Activated B cell treated with CpG ODN at 0.5 μM for 24 hours (primary cell): ENCODE measurements around the gene IPMK. TPM values are rescaled to one million over a fixed set of nuclear protein-coding genes. Genes with fewer than 3 reads are reported as not detected.

ENCODE experiments used
- ATAC-seq: fragments of 200-7000 bp; cut with Tn5 transposase; one replicate; pipeline ENCODE4 v1.10.0; 2021; ENCODE audit warnings: low read depth, mild to moderate bottlenecking, moderate library complexity
- CTCF ChIA-PET: fragments of 350-600 bp; sonication (Branson Sonifier 250); formaldehyde crosslinking; loops from one replicate; lab custom pipeline; 2021; ENCODE audit warnings: antibody characterized with exemption; lab: Charles Lee
- POLR2A ChIA-PET: fragments of 350-600 bp; sonication (Branson Sonifier 250); formaldehyde crosslinking; loops from one replicate; lab custom pipeline; 2021; ENCODE audit warnings: antibody characterized with exemption; lab: Charles Lee
- DNase-seq: peaks from one replicate; pipeline ENCODE4 v3.0.0; 2022
- H3K27ac Mint-ChIP-seq: one replicate; pipeline ENCODE4 v1.8.0; 2020; ENCODE audit warnings: mixed read lengths
- H3K27me3 Mint-ChIP-seq: one replicate; pipeline ENCODE4 v1.8.0; 2021; ENCODE audit warnings: mixed read lengths
- H3K36me3 Mint-ChIP-seq: one replicate; pipeline ENCODE4 v1.8.0; 2021; ENCODE audit warnings: low read depth, mixed read lengths
- H3K4me1 Mint-ChIP-seq: one replicate; pipeline ENCODE4 v1.8.0; 2021; ENCODE audit warnings: mixed read lengths
- H3K4me3 Mint-ChIP-seq: one replicate; pipeline ENCODE4 v1.8.0; 2020; ENCODE audit warnings: mild to moderate bottlenecking, mixed read lengths
- H3K9me3 Mint-ChIP-seq: one replicate; pipeline ENCODE4 v1.8.0; 2020; ENCODE audit warnings: mixed read lengths
- CTCF ChIP-seq: fragments of 200-600 bp; IDR thresholded peaks from one replicate; pipeline ENCODE4 v1.8.0; 2022; ENCODE audit warnings: antibody characterized with exemption, mild to moderate bottlenecking
- intact Hi-C: fragments of 100-400 bp; cut with micrococcal nuclease; formaldehyde crosslinking; loops from one replicate; pipeline ENCODE4 v1.15.1; 2024
- total RNA-seq: library from RNA; stranded (reverse); gene quantifications from 2 replicates; pipeline ENCODE4 v1.2.3, GENCODE V29; 2022

The IPMK gene
- total RNA-seq, 1 donor from 2014 or later, result 7.6 TPM

GRCh38 chr10:58268946-58269781 is 1.5 kb upstream of the IPMK start, which contains the start of gene CISD1:
CISD1 (plus strand) TSS chr10:58269162; CDS start chr10:58269274, 112 bp downstream.
- CTCF ChIA-PET, result interaction anchor here (1.0 to 1.5 kb wide), 4 partner anchors 20 to 91 kb away, joined by 3 to 12 read pairs (median 4); no protein-coding TSS in a partner anchor
- POLR2A ChIA-PET, result interaction anchor here (1.0 to 4.1 kb wide), 6 partner anchors 11 to 1637 kb away, joined by 3 to 43 read pairs (median 5); partner anchors contain the start of genes CCDC6, TFAM and UBE2D1
- TF ChIP-seq CTCF, result no peak
- intact Hi-C loops, result loop anchor here (1.0 to 5.0 kb wide), 4 partner anchors 13 to 1613 kb away; no protein-coding TSS in a partner anchor
- Mint-ChIP-seq H3K27ac (peak within 1 kb of the TSS; percentile 93), H3K4me1 (peaks cover 46% of the 10 kb centered on the region), H3K36me3 (peaks cover 12% of the 10 kb centered on the region), H3K4me3 (peak within 1 kb of the TSS; percentile 97), H3K27me3 (no peaks in the 10 kb centered on the region), H3K9me3 (no peaks in the 10 kb centered on the region)
- DNase-seq (peak; percentile 95), ATAC-seq (peak; percentile 68)

- Mint-ChIP-seq H3K4me3 (peak overlapping the region; percentile 97), H3K4me1 (peaks cover 53% of the 10 kb centered on the region), H3K36me3 (peaks cover 12% of the 10 kb centered on the region), H3K9me3 (no peaks in the 10 kb centered on the region), H3K27me3 (no peaks in the 10 kb centered on the region), H3K27ac (peak overlapping the region; percentile 93)
- ATAC-seq (no peak), DNase-seq (no peak)
- TF ChIP-seq CTCF, result no peak
- CTCF ChIA-PET, result interaction anchor here (1.0 to 1.5 kb wide), 4 partner anchors 20 to 90 kb away, joined by 3 to 12 read pairs (median 4); no protein-coding TSS in a partner anchor
- intact Hi-C loops, result loop anchor here (5.0 kb wide), 1 partner anchor 1614 kb away; no protein-coding TSS in a partner anchor
- POLR2A ChIA-PET, result interaction anchor here (0.7 to 4.1 kb wide), 8 partner anchors 14 to 1969 kb away, joined by 3 to 43 read pairs (median 4); partner anchors contain the start of genes CCDC6, TFAM and UBE2D1
Observed at GRCh38 chr10:58268454-58268945, 806 bp upstream of the IPMK start.

- peak; percentile 12 for ATAC-seq
- peak; percentile 63 for DNase-seq
- H3K27me3 Mint-ChIP-seq, result no peaks in the 10 kb centered on the region
Observed at GRCh38 chr10:58266826-58267712, 625 bp downstream of the IPMK start.

More at GRCh38 chr10:58266826-58267712, 625 bp downstream of the IPMK start:
- ChIA-PET CTCF (interaction anchor here (0.9 kb wide), 1 partner anchor 89 kb away, joined by 4 read pairs; no protein-coding TSS in a partner anchor), POLR2A (interaction anchor here (1.0 to 4.1 kb wide), 3 partner anchors 23 to 118 kb away, joined by 3 to 43 read pairs (median 6); partner anchors contain the start of genes TFAM and UBE2D1)
- Mint-ChIP-seq H3K4me3 (peak overlapping the region; percentile 97), H3K4me1 (peaks cover 60% of the 10 kb centered on the region), H3K36me3 (peaks cover 12% of the 10 kb centered on the region), H3K9me3 (no peaks in the 10 kb centered on the region), H3K27ac (peak overlapping the region; percentile 96)
- TF ChIP-seq CTCF, result no peak
- intact Hi-C loops, result loop anchor here (1.0 to 5.0 kb wide), 4 partner anchors 24 to 1640 kb away; partner anchors contain the start of genes CCDC6 and TFAM
